Measurements from ENCODE around the gene LRRC75A.
"Not testable (repeated sequence)": the region's sequence is repeated elsewhere in the genome, so short reads cannot be mapped to it uniquely, and the experiment has no call there.

The LRRC75A gene

GRCh38 chr17:16471295-16471694 is 20.7 kb downstream of the LRRC75A start:
- DNase-seq: no peak

- DNase-seq: peak; percentile 31
These were observed 21.7 kb downstream of the LRRC75A start for GRCh38 chr17:16470265-16470664.

- DNase-seq: no peak
These were observed 23.5 kb downstream of the LRRC75A start for GRCh38 chr17:16468428-16468992.

- DNase-seq: no peak
These were observed 24.1 kb downstream of the LRRC75A start for GRCh38 chr17:16467886-16468285.

- DNase-seq: no peak
These were observed 24.9 kb downstream of the LRRC75A start for GRCh38 chr17:16467044-16467443.

- DNase-seq: no peak
These were observed 25.6 kb downstream of the LRRC75A start for GRCh38 chr17:16466407-16466806.

GRCh38 chr17:16465861-16466338 is 26.1 kb downstream of the LRRC75A start:
- no peak for DNase-seq

- no peak for DNase-seq
These were observed 27.0 kb downstream of the LRRC75A start for GRCh38 chr17:16465052-16465312.

- DNase-seq: no peak
These were observed 27.5 kb downstream of the LRRC75A start for GRCh38 chr17:16464303-16465051.

- peak; percentile 66 for DNase-seq
These were observed 28.4 kb downstream of the LRRC75A start for GRCh38 chr17:16463358-16464302.

GRCh38 chr17:16462070-16462864 is 29.7 kb downstream of the LRRC75A start:
- no peak for DNase-seq

GRCh38 chr17:16461606-16461866 is 30.5 kb downstream of the LRRC75A start:
- no peak for DNase-seq

- DNase-seq: no peak
These were observed 31.0 kb downstream of the LRRC75A start for GRCh38 chr17:16460796-16461605.

- DNase-seq: no peak
These were observed 32.0 kb downstream of the LRRC75A start for GRCh38 chr17:16459855-16460550.

GRCh38 chr17:16459271-16459670 is 32.7 kb downstream of the LRRC75A start:
- no peak for DNase-seq

GRCh38 chr17:16456742-16457316 is 35.2 kb downstream of the LRRC75A start:
- no peak for DNase-seq

GRCh38 chr17:16455997-16456741 is 35.8 kb downstream of the LRRC75A start:
- DNase-seq: no peak

- DNase-seq: no peak
These were observed 38.5 kb downstream of the LRRC75A start for GRCh38 chr17:16453493-16453851.

- not testable (repeated sequence) for DNase-seq
These were observed 39.7 kb downstream of the LRRC75A start for GRCh38 chr17:16452268-16452667.

GRCh38 chr17:16450028-16450427 is 42.0 kb downstream of the LRRC75A start:
- no peak for DNase-seq
